Measurements from ENCODE around the gene JMJD6. TPM values are rescaled to one million over a fixed set of nuclear protein-coding genes. Genes with fewer than 3 reads are reported as not detected.

JMJD6 gene
- total RNA-seq, 1 donor from 2014 or later, result 15.7 TPM

DNA sequence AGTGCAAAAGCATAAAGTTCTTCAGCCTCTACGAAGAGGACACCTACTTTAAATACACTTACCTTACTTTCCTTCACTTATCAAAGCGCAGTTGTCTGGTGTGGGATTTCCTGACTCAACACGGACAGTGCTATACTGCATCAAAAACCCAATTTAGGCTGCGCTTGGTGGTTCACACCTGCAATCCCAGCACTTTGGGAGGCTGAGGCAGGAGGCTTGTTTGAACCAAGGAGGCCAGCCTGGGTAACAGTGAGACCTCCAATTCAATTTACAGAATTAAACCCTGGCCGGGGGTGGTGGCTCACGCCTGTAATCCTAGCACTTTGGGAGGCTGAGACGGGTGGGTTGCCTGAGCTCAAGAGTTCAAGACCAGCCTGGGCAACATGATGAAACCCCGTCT lies 4.1 kb downstream of the JMJD6 start:
- TF ChIP-seq, protein P1, sequence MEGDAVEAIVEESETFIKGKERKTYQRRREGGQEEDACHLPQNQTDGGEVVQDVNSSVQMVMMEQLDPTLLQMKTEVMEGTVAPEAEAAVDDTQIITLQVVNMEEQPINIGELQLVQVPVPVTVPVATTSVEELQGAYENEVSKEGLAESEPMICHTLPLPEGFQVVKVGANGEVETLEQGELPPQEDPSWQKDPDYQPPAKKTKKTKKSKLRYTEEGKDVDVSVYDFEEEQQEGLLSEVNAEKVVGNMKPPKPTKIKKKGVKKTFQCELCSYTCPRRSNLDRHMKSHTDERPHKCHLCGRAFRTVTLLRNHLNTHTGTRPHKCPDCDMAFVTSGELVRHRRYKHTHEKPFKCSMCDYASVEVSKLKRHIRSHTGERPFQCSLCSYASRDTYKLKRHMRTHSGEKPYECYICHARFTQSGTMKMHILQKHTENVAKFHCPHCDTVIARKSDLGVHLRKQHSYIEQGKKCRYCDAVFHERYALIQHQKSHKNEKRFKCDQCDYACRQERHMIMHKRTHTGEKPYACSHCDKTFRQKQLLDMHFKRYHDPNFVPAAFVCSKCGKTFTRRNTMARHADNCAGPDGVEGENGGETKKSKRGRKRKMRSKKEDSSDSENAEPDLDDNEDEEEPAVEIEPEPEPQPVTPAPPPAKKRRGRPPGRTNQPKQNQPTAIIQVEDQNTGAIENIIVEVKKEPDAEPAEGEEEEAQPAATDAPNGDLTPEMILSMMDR (IDR thresholded peaks at IDR 0.05; ENCODE audit: unreplicated experiment), result no peak
- DNase-seq (ENCODE audit: low spot score in 2 of 2, unreplicated experiment in 2 of 2), result no peak
- Mint-ChIP-seq H3K4me1 (peaks cover 10% of the 10 kb centered on the region), H3K4me3 (no peak overlapping the region), H3K27me3 (ENCODE audit: low read depth) (no peaks in the 10 kb centered on the region), H3K36me3 (peaks cover 35% of the 10 kb centered on the region), H3K9me3 (no peaks in the 10 kb centered on the region), H3K27ac (no peak overlapping the region)

- H3K27me3 Mint-ChIP-seq (ENCODE audit: low read depth), result no peaks in the 10 kb centered on the region
- DNase-seq (ENCODE audit: low spot score in 2 of 2, unreplicated experiment in 2 of 2), result no peak
- peaks cover 9% of the 10 kb centered on the region for H3K4me1 Mint-ChIP-seq
- H3K36me3 Mint-ChIP-seq, result peaks cover 35% of the 10 kb centered on the region
- no peak overlapping the region for H3K4me3 Mint-ChIP-seq
- H3K9me3 Mint-ChIP-seq, result no peaks in the 10 kb centered on the region
- TF ChIP-seq, protein P1 (IDR thresholded peaks at IDR 0.05; ENCODE audit: unreplicated experiment), result no peak
- no peak overlapping the region for H3K27ac Mint-ChIP-seq
Observed at GRCh38 chr17:76721463-76721862, 4.9 kb downstream of the JMJD6 start.

- no peaks in the 10 kb centered on the region for H3K9me3 Mint-ChIP-seq
- H3K36me3 Mint-ChIP-seq, result peaks cover 41% of the 10 kb centered on the region
- H3K27ac Mint-ChIP-seq, result no peak overlapping the region
- H3K4me1 Mint-ChIP-seq, result peaks cover 8% of the 10 kb centered on the region
- H3K27me3 Mint-ChIP-seq (ENCODE audit: low read depth), result no peaks in the 10 kb centered on the region
- TF ChIP-seq, protein P1 (IDR thresholded peaks at IDR 0.05; ENCODE audit: unreplicated experiment), result no peak
- DNase-seq (ENCODE audit: low spot score in 2 of 2, unreplicated experiment in 2 of 2), result no peak
- no peak overlapping the region for H3K4me3 Mint-ChIP-seq
Observed at GRCh38 chr17:76720941-76721340, 5.5 kb downstream of the JMJD6 start.

- DNase-seq (ENCODE audit: low spot score in 2 of 2, unreplicated experiment in 2 of 2), result no peak
- Mint-ChIP-seq H3K36me3 (peaks cover 44% of the 10 kb centered on the region), H3K27me3 (ENCODE audit: low read depth) (no peaks in the 10 kb centered on the region), H3K9me3 (no peaks in the 10 kb centered on the region), H3K4me3 (no peak overlapping the region), H3K27ac (no peak overlapping the region), H3K4me1 (peaks cover 3% of the 10 kb centered on the region)
- TF ChIP-seq, protein P1 (IDR thresholded peaks at IDR 0.05; ENCODE audit: unreplicated experiment), result no peak
Observed at GRCh38 chr17:76720211-76720610, 6.2 kb downstream of the JMJD6 start.

- Mint-ChIP-seq H3K4me1 (no peaks in the 10 kb centered on the region), H3K36me3 (peaks cover 51% of the 10 kb centered on the region), H3K4me3 (no peak overlapping the region), H3K9me3 (no peaks in the 10 kb centered on the region), H3K27ac (no peak overlapping the region), H3K27me3 (ENCODE audit: low read depth) (no peaks in the 10 kb centered on the region)
- no peak for DNase-seq (ENCODE audit: low spot score in 2 of 2, unreplicated experiment in 2 of 2)
- TF ChIP-seq, protein P1 (IDR thresholded peaks at IDR 0.05; ENCODE audit: unreplicated experiment), result no peak
Observed at GRCh38 chr17:76718516-76718915, 7.9 kb downstream of the JMJD6 start.

DNA sequence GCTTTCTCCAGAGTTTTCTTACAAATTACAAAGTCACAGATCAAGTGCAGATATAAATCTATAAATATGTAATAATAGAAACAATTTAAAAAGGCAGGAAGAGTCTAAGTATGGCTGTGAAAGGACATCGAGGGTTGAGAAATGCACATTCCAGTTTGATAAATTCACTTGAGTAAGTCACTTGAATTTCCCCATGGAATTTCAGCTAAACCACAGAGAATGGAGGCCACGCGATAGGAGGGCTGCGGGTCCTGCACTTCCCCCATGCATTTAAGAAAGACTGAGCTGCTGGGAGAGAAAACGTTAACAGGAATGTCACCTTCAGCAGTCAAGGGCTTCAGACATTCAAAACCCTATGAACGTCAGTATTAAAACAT lies 9.6 kb downstream of the JMJD6 start:
- Mint-ChIP-seq H3K27ac (no peak overlapping the region), H3K9me3 (no peaks in the 10 kb centered on the region), H3K4me3 (no peak overlapping the region), H3K36me3 (peaks cover 45% of the 10 kb centered on the region), H3K4me1 (no peaks in the 10 kb centered on the region), H3K27me3 (ENCODE audit: low read depth) (no peaks in the 10 kb centered on the region)
- TF ChIP-seq, protein P1 (IDR thresholded peaks at IDR 0.05; ENCODE audit: unreplicated experiment), result no peak
- DNase-seq (ENCODE audit: low spot score in 2 of 2, unreplicated experiment in 2 of 2), result no peak

Data from mesothelial cell of epicardium (in vitro differentiated cells).